ENCODE data around the gene RSU1.

Gene RSU1

GRCh38 chr10:16685551-16685950 lies 131.7 kb downstream of the RSU1 start:
- in situ Hi-C loops (cut with MboI; ENCODE audit: low sequenced_read_pairs), result no loop called here

DNA sequence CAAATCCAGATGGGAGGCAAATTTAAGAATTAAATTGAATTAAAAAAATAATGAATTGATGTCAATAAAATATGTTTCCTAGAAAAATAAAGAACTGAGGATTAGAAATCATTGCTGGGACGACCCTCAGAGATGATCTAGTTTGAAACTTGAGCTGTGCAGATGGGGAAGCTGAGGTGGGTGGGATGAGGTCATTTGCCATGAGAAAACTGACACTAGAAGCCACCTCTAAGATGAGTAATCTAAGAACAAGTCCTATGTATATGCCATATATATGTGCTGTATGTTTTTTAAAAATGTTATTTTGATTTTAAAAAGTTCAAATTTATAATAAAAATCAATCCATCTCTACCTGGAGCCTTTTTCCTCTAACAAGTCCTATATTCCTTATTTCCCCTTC lies 135.7 kb downstream of the RSU1 start:
- in situ Hi-C loops (cut with MboI; ENCODE audit: low sequenced_read_pairs), result no loop called here

DNA sequence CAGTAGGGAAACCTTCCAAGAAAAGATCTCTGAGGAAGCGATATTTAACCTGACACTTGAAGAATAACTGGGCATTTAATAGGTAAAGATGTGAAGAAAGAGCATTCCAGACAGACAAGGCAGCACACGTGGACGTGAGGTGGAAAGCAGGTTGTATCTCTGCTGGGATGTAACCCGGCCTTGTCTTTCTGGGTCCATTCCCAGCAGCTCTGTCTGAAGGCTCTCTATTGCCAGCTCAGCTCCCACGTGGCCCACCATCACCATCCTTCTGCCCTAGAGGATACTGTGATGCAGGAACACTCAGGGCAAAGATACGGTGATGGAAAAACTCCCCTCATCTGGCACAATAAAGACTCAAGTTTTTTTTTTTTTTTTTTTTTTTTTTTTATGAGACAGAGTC lies 137.7 kb downstream of the RSU1 start:
- in situ Hi-C loops (cut with MboI; ENCODE audit: low sequenced_read_pairs), result no loop called here

GRCh38 chr10:16675334-16675733 lies 141.9 kb downstream of the RSU1 start:
- in situ Hi-C loops (cut with MboI; ENCODE audit: low sequenced_read_pairs), result no loop called here

DNA sequence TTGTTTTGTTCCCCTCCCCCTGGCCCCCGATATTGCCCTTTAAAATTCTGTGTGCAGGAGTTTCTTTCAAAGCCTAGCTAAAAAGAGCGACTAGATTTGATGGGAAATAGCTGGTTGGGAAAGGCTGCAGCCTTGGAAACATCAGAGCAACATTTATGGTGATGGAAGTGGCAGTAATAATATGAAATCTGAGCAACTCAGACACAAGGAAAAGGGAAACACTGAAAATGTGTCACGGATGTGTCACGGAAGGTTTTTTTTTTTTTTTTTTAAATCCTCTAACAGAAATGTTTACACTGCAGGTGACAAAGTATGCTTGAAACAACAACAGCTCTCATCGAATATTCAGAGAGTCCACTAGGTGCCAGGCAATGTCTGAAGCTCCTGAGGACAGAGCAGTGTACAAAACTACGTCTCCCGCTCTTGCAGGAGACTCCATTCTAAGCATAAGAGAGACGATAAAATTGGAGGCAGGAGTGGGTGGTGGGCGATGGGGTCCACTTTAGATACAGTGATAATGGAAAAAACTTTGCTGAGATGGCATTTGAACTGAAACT lies 143.0 kb downstream of the RSU1 start:
- in situ Hi-C loops (cut with MboI; ENCODE audit: low sequenced_read_pairs), result no loop called here

DNA sequence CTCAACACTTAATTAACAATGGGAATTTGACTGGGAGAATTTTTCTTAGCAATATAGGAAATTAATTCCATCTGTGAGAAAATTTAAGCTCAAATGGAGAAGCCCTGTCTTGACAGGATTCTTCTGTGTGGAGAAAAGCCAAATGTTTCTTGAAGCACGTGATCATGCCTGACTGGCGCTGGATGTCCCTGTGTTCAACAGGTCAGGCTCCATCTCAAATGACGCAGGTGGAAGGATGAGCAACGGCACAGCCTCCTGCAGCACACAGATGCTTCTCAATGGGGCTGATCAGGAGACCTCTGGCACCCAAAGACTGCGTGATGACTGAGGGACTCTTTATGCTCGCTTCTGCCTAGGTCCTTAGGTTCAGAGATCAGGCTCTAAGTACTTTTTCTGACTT lies 143.8 kb downstream of the RSU1 start:
- in situ Hi-C loops (cut with MboI; ENCODE audit: low sequenced_read_pairs), result no loop called here

- in situ Hi-C loops (cut with MboI; ENCODE audit: low sequenced_read_pairs), result no loop called here
These were observed 153.8 kb downstream of the RSU1 start for GRCh38 chr10:16663444-16663843.

GRCh38 chr10:16662923-16663322 lies 154.3 kb downstream of the RSU1 start:
- in situ Hi-C loops (cut with MboI; ENCODE audit: low sequenced_read_pairs), result no loop called here

DNA sequence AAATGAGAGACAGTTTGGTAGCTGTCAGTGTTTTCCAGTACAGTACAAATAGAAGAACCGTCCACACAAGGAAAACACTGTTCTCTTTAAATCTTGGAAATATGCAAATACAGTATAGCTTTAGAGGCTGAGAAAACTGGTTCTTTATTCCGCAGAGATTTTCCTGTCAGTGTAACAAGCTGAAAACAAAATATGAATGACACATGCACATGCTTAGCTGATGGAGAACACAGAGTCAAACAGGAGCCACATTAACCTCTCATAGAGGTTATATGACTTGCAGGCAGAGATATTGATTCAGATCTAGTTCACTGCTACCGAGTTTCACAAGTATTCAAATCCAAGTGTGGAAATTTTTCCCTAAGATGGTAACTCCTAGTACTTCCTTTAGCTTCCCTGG lies 160.3 kb downstream of the RSU1 start:
- in situ Hi-C loops (cut with MboI; ENCODE audit: low sequenced_read_pairs), result no loop called here

- in situ Hi-C loops (cut with MboI; ENCODE audit: low sequenced_read_pairs), result no loop called here
These were observed 164.0 kb downstream of the RSU1 start for GRCh38 chr10:16653224-16653623.

DNA sequence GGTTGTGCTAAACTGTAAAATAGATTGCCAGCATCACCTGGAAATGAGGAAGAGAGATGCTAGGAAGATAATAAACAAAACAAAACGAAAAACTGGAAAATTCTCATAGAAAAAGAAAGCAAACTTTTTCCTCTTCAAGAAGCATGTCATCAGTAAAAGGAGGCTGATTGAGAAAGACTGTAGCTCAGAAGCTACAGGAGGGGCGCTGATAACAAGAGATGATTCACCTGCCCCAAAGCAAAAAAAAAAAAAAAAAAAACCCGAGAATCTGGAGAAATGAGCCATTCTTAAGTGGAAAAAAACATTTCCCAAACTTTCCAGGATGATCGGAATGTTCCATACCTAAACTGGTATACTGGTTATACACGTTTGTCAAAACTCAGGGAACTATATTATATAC lies 165.1 kb downstream of the RSU1 start:
- in situ Hi-C loops (cut with MboI; ENCODE audit: low sequenced_read_pairs), result no loop called here

- in situ Hi-C loops (cut with MboI; ENCODE audit: low sequenced_read_pairs), result no loop called here
These were observed 167.5 kb downstream of the RSU1 start for GRCh38 chr10:16649757-16650156.

DNA sequence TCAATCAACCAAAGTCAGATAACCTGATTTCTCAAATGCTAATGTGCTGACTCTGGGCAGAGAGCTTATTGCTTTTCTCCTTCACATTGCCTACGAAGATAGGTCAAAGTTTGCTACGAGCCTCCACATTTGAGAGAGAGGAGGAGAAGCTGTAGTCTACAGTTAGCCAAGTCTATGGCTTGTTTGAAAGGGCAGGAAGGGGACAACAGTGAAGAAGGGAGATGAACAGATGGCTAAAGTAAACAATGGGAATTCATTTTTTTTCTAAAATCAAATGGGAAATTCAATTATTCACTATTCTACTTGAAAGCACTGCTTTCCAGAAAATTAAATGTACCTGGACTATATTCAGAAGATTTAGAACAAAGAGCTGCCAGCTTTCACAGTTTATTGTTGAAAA lies 168.9 kb downstream of the RSU1 start:
- in situ Hi-C loops (cut with MboI; ENCODE audit: low sequenced_read_pairs), result no loop called here

- in situ Hi-C loops (cut with MboI; ENCODE audit: low sequenced_read_pairs), result no loop called here
These were observed 170.8 kb downstream of the RSU1 start for GRCh38 chr10:16646181-16647059.

DNA sequence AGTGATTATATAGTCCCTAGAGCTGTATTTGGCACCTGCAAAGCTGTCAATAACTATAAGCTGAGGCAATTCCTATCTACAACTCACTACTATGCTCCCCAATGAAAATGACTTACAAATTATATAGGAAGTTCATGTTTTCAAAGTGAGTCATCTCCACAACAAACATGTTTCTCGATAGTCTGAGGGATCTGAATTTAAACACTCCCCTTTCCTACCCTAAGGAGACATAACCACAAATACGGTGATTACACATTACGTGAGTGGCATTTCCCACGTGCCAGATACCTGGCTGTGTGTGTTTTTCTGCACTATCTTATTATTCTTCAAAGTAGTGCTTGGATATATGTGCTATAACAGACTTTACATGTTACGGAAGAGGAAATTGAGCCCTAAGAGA lies 173.1 kb downstream of the RSU1 start:
- in situ Hi-C loops (cut with MboI; ENCODE audit: low sequenced_read_pairs), result no loop called here

DNA sequence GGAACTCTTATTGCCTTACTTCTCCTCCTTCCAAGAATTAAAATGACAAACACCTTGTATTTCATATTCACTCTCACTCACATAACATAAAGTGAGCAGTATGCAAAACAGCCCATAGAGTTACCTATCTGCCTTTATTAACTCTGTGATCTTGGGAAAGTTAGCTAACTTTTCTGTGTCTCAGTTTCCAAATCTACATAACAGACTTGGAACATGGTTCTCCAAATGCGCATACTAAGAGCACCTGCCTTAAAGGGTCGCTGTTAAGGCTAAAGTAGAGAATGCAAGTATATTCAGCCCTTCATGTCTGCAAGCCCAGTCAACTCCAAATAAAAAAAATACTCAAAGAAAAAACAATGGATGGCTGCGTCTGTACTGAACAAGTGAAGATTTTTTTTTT lies 173.7 kb downstream of the RSU1 start:
- in situ Hi-C loops (cut with MboI; ENCODE audit: low sequenced_read_pairs), result no loop called here

DNA sequence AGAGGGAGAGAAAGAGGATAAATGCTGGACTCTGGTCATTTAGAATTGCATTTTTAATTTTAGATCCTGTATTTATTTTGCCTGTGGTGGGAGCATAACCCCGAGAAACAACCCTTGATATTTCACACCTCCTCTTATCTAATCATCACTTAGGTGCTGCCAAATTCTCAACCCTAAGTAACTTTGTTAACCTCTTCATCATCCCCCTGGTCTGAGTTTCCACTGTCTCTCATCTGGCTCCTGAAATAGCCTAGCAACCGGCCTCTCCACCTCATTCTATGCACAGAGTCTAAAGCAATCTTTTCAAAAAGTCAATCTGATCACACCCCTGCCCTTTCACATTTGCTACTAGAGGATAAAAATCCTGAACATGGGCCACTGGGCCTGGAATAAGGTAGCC lies 177.1 kb downstream of the RSU1 start:
- in situ Hi-C loops (cut with MboI; ENCODE audit: low sequenced_read_pairs), result no loop called here

- in situ Hi-C loops (cut with MboI; ENCODE audit: low sequenced_read_pairs), result no loop called here
These were observed 177.8 kb downstream of the RSU1 start for GRCh38 chr10:16639471-16639870.

DNA sequence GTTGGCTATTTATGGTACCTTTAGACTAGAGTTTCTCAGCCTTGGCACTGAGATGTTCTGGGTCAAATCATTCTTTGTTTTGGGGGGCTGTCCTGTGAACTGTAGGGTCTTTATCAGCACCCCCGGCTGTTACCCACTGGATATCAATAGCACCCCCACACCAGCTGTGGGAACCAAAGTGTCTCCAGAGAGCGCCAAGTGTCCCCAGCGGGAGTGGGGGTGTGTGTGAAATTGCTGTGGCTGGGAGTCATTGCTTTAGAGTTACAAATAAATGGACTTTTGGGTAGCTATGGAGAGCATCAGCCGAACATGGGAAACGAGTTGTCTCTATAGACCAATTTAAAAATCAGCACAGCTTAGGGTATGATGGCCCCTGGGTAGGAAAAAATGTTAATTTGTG lies 184.2 kb downstream of the RSU1 start:
- in situ Hi-C loops (cut with MboI; ENCODE audit: low sequenced_read_pairs), result no loop called here

DNA sequence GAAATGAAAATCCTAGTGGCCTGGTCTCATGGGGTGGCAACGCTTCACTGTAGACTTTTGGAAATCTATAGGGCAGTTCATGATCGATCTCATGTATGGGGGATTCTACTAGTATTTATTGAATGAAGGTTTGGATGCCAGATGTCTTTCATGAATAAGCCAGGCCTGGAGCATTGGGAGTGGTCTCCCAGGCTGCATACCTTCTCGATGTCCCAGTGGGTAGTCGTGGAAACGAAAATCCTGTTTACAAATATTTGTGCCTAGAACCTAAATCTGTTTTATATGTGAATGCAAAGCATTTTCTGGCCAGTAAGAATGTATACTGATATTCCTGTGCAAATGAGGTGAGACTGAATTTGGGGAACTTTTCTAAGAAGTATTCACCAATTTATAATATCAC lies 190.5 kb downstream of the RSU1 start:
- in situ Hi-C loops (cut with MboI; ENCODE audit: low sequenced_read_pairs), result no loop called here

DNA sequence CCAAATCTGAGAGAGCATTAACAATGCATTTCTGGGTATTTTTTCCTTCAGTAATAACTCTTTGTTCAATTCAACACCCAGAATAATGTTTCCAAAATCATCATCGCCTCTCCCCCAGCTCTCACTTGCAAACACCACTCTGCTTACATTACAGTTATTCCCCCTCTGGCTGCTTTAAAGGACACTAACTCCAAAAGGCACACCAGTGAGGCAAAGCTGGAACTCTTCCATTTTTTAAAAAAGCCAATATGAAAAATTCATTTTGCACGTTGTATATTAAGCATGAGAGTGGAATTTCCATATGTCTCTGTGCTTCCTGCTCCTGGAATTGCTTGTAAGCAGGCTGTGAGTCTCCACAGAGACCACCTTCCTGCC lies 204.3 kb downstream of the RSU1 start:
- in situ Hi-C loops (cut with MboI; ENCODE audit: low sequenced_read_pairs), result no loop called here

DNA sequence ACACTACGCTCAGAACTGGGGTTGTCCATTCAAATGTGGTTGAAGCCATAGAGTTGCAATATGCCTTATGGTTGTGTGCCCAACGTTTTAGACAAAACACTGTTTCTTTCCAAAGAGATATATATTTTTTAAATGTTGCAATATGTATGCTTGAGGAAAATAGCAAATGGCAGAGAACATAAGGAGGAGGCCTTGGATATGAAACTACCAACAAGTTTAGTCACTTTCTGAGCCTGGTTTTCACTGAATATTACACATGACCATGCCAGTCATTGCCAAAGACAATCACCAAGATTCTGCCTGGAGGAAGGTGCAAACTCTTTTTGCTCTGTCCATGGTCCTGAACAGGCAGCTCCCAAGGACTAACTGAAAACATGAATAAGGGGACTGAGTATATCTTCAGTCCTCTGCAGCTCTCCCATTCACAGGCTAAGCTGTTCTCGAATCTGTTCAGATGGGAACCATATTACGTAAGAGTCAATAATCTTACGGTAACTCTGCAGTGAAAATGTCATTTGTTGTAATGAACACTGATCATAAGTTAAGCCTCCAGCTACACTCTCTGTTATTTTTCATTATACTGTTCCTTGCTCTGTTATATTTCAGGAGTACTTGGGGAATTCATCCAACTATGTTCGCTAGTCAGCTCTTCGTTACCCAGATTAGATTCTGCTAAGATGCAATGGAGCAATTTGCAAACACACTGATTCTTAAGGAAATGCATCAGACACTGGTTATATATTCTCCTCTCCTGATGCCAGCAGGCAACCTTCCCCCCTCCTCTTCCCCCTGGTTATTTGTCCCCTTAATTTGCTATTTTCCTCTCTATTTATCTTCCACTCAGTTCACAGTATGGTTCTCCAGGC lies 204.9 kb downstream of the RSU1 start:
- in situ Hi-C loops (cut with MboI; ENCODE audit: low sequenced_read_pairs), result no loop called here
